Subcutaneous adipose tissue (tissue), 4 donors: Measurements from ENCODE around the gene USP34. TPM values are rescaled to one million over a fixed set of nuclear protein-coding genes. Genes with fewer than 3 reads are reported as not detected.

Experiments used
- total RNA-seq, 4 donors: library from RNA; depleted of rRNA; stranded (reverse); fragments of >200 nt; gene quantifications; one replicate each; pipeline ENCODE4 v1.1.0, GENCODE V29; 2016
- TF ChIP-seq, protein P1 (sequence below): fragments of 450-650 bp; IDR thresholded peaks from one replicate; pipeline ENCODE4 v1.5.1; 2016; ENCODE audit warnings: low read depth, mild to moderate bottlenecking, control low read depth, antibody characterized with exemption, moderate library complexity

The USP34 gene
- total RNA-seq, 4 donors from 2014 or later: 137 to 225 (median 148) TPM

DNA sequence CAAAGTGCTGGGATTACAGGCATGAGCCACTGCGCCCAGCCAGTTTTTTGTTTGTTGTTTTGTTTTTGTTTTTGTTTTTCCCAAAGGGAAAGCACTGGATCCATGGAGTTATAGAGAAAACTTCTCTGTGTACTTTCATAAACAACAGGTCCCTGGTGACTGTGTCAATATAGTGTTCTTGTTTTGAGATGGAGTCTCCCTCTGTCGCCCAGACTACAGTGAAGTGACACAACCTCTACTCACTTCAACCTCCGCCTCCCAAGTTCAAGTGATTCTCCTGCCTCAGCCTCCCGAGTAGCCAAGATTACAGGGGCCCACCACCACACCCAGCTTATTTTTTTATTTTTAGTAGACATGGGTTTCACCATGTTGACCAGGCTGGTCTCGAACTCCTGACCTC is 16.5 kb downstream of the USP34 start:
- TF ChIP-seq, protein P1, sequence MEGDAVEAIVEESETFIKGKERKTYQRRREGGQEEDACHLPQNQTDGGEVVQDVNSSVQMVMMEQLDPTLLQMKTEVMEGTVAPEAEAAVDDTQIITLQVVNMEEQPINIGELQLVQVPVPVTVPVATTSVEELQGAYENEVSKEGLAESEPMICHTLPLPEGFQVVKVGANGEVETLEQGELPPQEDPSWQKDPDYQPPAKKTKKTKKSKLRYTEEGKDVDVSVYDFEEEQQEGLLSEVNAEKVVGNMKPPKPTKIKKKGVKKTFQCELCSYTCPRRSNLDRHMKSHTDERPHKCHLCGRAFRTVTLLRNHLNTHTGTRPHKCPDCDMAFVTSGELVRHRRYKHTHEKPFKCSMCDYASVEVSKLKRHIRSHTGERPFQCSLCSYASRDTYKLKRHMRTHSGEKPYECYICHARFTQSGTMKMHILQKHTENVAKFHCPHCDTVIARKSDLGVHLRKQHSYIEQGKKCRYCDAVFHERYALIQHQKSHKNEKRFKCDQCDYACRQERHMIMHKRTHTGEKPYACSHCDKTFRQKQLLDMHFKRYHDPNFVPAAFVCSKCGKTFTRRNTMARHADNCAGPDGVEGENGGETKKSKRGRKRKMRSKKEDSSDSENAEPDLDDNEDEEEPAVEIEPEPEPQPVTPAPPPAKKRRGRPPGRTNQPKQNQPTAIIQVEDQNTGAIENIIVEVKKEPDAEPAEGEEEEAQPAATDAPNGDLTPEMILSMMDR: no peak

DNA sequence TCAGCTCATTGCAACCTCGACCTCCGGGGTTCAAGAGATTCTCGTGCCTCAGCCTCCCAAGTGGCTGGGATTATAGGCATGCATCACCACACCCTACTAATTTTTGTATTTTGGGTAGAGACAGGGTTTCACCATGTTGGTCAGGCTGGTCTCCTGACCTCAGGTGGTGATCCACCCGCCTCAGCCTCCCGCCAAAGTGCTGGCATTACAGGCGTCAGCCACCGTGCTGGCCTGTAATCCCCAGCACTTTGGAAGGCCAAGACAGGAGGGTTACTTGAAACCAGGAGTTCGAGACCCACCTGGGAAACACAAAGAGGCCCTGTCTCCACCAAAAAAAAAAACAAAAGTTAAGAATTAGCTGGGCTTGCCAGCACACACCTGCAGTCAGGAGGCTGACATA is 18.5 kb downstream of the USP34 start:
- TF ChIP-seq, protein P1: no peak

DNA sequence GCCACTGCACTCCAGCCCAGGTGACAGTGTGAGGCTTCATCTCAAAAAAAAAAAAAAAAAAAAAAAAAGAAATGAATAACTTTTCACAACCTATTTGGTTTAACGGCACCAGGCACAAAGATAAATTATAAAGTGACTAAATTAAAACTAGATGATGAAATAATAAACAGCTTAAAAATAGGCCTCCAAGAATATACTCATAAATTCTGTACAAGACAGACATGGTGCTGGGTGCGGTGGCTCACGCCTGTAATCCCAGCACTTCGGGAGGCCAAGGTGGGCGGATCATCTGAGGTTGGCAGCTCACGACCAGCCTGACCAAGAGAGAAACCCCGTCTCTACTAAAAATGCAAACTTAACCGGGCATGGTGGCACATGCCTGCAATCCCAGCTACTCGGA is 19.7 kb downstream of the USP34 start:
- TF ChIP-seq, protein P1: no peak

DNA sequence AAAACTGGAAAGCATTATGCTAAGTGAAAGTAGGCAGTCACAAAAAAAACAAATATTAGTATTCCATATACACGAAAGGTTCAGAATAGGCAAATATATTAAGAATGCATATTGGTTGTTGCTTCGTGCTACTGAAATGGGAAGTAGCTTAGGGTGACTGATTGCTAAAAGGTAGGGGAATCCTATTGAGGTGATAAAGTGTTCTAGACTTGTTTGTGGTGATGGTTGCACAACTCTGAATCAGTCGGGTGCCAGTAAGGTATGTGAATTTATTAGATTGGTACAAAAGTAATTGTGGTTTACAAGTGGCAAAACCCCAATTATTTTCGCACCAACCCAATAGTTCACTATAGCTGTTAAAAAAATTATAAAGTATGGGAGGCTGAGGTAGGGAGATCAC is 20.7 kb downstream of the USP34 start:
- TF ChIP-seq, protein P1: no peak

DNA sequence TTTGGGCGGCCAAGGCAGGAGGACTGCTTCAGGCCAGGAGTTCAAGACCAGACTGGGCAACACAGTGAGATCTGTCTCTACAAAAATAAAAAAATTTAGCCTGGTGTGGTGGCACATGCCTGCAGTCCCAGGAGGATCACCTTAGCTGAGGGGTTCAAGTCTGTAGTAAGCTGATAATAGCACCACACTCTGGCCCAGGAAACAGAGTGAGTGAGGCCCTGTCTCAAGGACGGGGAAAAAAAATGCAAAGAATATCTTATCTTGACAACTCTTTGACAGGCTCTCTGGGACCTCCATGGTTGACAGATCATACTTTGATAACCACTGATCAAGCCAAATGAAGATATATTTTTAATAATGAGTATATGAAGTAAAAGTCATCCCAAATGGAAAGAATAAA is 22.7 kb downstream of the USP34 start:
- TF ChIP-seq, protein P1: no peak

DNA sequence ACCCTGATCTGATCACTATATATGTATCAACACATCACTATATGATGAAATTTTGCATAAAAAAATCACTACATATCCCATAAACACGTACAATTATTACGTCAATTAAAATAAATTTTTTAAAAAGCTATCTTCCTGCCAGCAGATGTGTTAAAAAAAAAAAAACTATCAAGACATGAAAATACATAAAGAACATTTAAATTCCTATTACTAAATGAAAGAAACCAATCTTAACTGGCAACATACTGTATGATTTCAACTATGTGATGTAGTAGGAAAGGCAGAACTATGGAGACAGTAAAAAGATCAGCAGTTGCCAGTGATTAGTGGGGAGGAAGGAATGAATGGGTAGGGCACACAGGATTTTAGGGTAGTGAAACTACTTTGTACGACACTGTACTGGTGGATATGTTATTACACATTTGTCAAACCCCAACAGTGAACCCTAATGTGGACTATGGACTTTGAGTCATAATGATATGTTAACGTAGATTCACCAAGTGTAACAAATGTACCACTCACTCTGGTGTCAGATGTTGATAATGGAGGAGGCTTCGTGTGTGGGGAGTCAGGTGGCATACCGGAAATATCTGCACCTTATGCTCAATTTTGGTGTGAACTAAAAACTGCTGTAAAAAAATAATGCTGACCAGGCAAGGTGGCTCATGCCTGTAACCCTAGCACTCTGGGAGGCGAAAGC is 27.4 kb downstream of the USP34 start:
- TF ChIP-seq, protein P1: no peak

DNA sequence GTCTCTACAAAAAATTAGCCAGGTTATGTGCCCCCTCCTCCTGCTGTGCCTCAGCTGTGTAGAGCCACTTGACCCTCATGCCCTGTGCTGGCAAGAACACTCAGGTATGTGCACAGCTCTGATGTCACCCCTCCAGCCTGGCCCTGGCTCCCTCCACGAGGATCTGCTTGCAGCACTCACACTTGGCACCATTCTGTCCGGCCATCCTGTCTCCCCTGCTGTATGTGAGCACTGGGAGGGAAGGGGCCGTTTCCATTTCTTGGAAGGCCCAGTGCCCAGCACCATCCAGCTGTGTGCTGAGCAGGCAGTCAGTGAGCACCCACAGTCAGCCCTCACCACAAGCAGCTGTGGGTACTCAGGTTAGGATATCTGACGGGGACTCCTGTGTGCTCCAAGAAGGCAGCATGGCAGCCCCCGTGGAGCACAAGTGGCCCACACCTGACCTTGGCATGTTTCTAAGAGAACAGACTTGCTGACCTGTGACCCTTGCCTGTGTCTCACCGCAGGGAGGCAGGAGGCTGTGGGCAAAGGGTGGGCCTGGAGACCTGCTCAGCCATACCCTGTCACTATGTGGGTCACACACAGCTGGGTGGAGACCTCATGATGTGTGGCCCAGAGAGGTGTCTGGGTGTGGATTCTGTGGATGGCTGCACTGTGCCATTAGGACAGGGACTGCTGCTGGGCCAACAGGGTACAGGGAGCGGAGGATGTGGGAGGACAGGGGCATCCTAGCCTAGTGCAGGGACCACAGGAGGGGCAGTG is 31.5 kb downstream of the USP34 start:
- TF ChIP-seq, protein P1: no peak
